ENCODE results near the gene EHMT1. TPM values are rescaled to one million over a fixed set of nuclear protein-coding genes. Genes with fewer than 3 reads are reported as not detected.

Gene EHMT1
- total RNA-seq, 6 experiments from 2014 or later = 26.8 to 51.9 (median 36.7) TPM

DNA sequence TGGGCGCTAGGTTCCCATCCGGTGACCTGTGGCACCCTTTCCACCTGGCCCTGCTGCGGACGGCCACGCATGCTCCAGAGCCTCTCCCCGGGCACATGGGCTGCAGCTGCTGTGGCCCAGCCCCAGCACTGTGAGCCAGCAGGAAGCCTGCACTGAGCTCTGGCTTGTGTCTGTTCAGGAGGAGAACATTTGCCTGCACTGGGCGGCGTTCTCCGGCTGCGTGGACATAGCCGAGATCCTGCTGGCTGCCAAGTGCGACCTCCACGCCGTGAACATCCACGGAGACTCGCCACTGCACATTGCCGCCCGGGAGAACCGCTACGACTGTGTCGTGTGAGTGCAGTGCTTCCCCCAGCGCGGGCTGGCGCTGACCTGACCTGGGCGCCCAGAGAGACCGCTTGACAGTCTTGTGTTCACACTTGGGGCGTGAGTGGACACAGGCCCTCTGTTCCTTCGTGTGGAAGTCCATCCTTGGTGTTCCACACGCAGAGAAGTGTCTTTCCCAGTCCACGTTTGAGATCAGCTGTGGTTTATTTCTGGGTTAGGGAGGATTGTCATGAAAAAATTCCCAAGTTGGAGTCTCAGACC is 192.6 kb downstream of the EHMT1 start:
- Histone ChIP-seq H3K9me3 (no peaks in the 10 kb centered on the region), H3K4me1 (no peaks in the 10 kb centered on the region), H3K4me3 (no peak overlapping the region), H3K27ac (no peak overlapping the region), H3K36me3 (peaks cover 0 to 35% (median 13%) of the 10 kb centered on the region in 4 donors), H3K27me3 (no peaks in the 10 kb centered on the region)
- no peak for DNase-seq
- 50% methylated on average over 2 of the region's 30 CpGs for WGBS (ENCODE audit: insufficient coverage, low coverage, low lambda C conversion rate, missing lambda C conversion rate)
- ATAC-seq = no peak
- intact Hi-C loops (cut with DNase I) = no loop called here
- no peak for TF ChIP-seq POLR2A (IDR thresholded peaks at IDR 0.05)
- TF ChIP-seq, protein P1, sequence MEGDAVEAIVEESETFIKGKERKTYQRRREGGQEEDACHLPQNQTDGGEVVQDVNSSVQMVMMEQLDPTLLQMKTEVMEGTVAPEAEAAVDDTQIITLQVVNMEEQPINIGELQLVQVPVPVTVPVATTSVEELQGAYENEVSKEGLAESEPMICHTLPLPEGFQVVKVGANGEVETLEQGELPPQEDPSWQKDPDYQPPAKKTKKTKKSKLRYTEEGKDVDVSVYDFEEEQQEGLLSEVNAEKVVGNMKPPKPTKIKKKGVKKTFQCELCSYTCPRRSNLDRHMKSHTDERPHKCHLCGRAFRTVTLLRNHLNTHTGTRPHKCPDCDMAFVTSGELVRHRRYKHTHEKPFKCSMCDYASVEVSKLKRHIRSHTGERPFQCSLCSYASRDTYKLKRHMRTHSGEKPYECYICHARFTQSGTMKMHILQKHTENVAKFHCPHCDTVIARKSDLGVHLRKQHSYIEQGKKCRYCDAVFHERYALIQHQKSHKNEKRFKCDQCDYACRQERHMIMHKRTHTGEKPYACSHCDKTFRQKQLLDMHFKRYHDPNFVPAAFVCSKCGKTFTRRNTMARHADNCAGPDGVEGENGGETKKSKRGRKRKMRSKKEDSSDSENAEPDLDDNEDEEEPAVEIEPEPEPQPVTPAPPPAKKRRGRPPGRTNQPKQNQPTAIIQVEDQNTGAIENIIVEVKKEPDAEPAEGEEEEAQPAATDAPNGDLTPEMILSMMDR (IDR thresholded peaks at IDR 0.05) = no peak

DNA sequence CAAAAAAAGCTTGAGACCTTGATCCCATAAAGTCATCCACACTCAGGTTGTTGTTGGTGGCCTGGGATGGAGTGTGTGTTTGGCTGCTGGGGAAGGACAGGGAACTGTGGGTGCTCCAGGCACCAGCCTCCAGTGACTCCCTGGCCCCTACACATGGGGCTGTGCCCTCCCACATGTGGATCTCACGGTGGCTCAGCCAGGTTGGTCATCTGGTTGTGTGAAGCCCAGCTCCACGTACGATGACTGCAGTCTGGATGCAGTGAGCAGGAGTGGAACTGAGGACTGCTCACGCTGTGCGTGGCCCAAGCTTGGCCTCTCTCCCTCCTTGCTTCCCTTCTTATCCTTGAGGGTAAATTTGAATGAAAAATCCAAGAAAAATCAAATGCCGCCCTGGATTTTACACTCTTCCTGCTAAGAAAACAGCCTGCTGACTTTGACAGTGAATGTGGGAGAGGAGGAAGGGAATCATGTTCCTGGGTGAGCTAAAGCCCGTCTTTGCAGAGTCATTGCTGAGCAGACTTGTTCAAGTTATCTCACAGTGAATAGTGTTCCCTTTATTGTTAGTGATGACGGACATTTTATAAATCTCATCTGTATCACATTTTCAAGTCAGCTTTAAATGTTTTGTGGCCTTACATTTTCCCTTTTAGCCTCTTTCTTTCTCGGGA is 193.7 kb downstream of the EHMT1 start:
- DNase-seq (no peak), ATAC-seq (no peak)
- peaks cover 0 to 44% (median 17%) of the 10 kb centered on the region in 4 donors for H3K36me3 ChIP-seq

DNA sequence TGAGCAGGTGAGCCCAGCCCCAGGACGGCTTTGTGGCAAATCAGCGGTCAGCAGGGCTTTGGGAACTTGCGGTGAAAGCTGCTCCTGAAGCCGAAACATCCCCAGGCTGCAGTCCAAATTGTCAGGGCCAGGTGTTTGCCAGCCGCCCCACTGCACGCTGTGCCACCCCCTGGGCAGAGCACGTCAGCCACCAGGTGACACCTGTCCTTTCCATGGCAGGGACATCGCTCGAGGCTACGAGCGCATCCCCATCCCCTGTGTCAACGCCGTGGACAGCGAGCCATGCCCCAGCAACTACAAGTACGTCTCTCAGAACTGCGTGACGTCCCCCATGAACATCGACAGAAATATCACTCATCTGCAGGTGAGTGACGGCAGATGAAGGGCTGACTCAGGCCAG is 194.4 kb downstream of the EHMT1 start:
- no peak for ATAC-seq
- no peak overlapping the region for H3K4me3 ChIP-seq
- H3K27ac ChIP-seq = no peak overlapping the region
- TF ChIP-seq, protein P1 (IDR thresholded peaks at IDR 0.05) = no peak
- TF ChIP-seq POLR2A (IDR thresholded peaks at IDR 0.05) = no peak
- no CpG with 5 or more reads among the region's 19 CpGs for WGBS (ENCODE audit: insufficient coverage, low coverage, low lambda C conversion rate, missing lambda C conversion rate)
- no peaks in the 10 kb centered on the region for H3K27me3 ChIP-seq
- H3K36me3 ChIP-seq = peaks cover 0 to 51% (median 21%) of the 10 kb centered on the region in 4 donors
- intact Hi-C loops (cut with DNase I) = no loop called here
- no peak for DNase-seq
- no peaks in the 10 kb centered on the region for H3K9me3 ChIP-seq
- no peaks in the 10 kb centered on the region for H3K4me1 ChIP-seq

More for the DNA sequence above, 193.7 kb downstream of the EHMT1 start:
- 97% methylated on average over 3 of the region's 9 CpGs for WGBS (ENCODE audit: insufficient coverage, low coverage, low lambda C conversion rate, missing lambda C conversion rate)
- no peak overlapping the region for H3K27ac ChIP-seq
- H3K27me3 ChIP-seq = no peaks in the 10 kb centered on the region
- intact Hi-C loops (cut with DNase I) = no loop called here
- no peak overlapping the region for H3K4me3 ChIP-seq
- no peaks in the 10 kb centered on the region for H3K4me1 ChIP-seq
- no peaks in the 10 kb centered on the region for H3K9me3 ChIP-seq
- TF ChIP-seq, protein P1 (IDR thresholded peaks at IDR 0.05) = no peak
- no peak for TF ChIP-seq POLR2A (IDR thresholded peaks at IDR 0.05)

DNA sequence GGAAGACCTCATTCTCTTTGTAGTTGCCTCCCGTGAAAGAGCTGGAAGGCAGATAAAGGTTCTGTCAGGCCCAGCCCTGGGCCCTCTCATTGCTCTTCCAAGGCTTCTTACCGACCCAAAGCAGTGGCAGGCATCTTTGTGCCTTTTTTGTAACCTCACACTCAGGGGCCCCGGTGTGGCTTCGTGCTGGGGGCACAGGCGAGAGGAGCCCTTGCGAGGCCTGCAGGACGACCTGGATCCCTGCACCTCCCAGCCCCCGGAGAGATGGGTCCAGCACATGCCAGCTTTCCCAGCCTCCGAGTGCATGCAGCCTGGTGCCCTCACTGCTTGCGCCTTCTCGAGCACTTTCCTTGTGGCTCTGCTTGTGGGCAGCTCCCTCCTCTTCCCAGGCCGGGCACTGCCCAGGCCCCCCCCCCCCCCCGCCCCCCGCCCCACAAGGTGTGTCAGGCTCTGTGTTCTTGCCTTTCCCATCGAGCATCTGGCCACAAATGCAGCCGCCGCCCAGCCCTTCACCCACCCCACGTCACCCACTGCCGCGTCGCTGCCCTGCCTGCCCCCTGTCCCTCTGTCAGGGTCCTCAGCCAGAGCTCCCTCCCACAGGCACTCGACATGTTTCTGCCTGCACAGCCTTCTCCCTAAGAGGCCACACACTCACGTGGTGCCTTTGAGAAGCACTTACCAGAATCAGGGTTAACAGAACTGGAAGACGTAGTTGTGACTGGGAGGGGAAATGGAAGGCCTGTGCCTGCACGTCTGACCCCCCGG is 195.0 kb downstream of the EHMT1 start:
- ATAC-seq (no peak), DNase-seq (no peak)
- no peaks in the 10 kb centered on the region for H3K27me3 ChIP-seq
- peaks cover 0 to 52% (median 21%) of the 10 kb centered on the region in 4 donors for H3K36me3 ChIP-seq
- no peak overlapping the region for H3K27ac ChIP-seq
- TF ChIP-seq POLR2A (IDR thresholded peaks at IDR 0.05) = no peak
- TF ChIP-seq, protein P1 (IDR thresholded peaks at IDR 0.05) = no peak
- H3K9me3 ChIP-seq = no peaks in the 10 kb centered on the region
- intact Hi-C loops (cut with DNase I) = no loop called here
- 85% methylated on average over 5 of the region's 26 CpGs for WGBS (ENCODE audit: insufficient coverage, low coverage, low lambda C conversion rate, missing lambda C conversion rate)
- H3K4me1 ChIP-seq = no peaks in the 10 kb centered on the region
- no peak overlapping the region for H3K4me3 ChIP-seq

Measured in right lobe of liver (tissue), 6 donors.